Thoracic aorta (tissue), 2 donors: ENCODE data around the gene KRTAP10-3. TPM values are rescaled to one million over a fixed set of nuclear protein-coding genes. Genes with fewer than 3 reads are reported as not detected.

Experiments used
- ATAC-seq: fragments of 150-250 bp; one replicate; pipeline ENCODE4 v1.8.0; 2017; ENCODE audit warnings: low read depth; ENCODE audit not compliant: insufficient number of reproducible peaks, low FRiP score
- DNase-seq: peaks from one replicate; pipeline ENCODE4 v3.0.0-alpha.2; 2020; ENCODE audit warnings: low spot score
- H3K27ac ChIP-seq, 2 donors: fragments of 200-600 bp; sonication (generic); 1 replicate in 1 of 2; 2 replicates in 1 of 2; pipeline ENCODE4 v1.5.1; 2016; ENCODE audit warnings: mild to moderate bottlenecking in 2 of 2, moderate library complexity in 2 of 2
- H3K27me3 ChIP-seq: fragments of 200-600 bp; sonication (generic); replicated peaks from 2 replicates; pipeline ENCODE4 v1.6.0; 2016; ENCODE audit warnings: mild to moderate bottlenecking; ENCODE audit not compliant: insufficient read depth
- H3K36me3 ChIP-seq: fragments of 200-600 bp; sonication (generic); one replicate; pipeline ENCODE4 v1.5.1; 2016
- H3K4me1 ChIP-seq, 2 donors: fragments of 200-600 bp; sonication (generic); 1 replicate in 1 of 2; 2 replicates in 1 of 2; pipeline versions ENCODE4 v1.5.1 to v1.6.0; 2016; ENCODE audit warnings: low read depth in 2 of 2, mild to moderate bottlenecking in 1 of 2; ENCODE audit not compliant: control insufficient read depth in 1 of 2
- H3K4me3 ChIP-seq: fragments of 200-600 bp; sonication (generic); 2 replicates; pipeline ENCODE4 v1.5.1; 2016; ENCODE audit warnings: mild to moderate bottlenecking
- H3K9me3 ChIP-seq: fragments of 200-600 bp; sonication (generic); 2 replicates; pipeline ENCODE4 v1.5.1; 2016
- CTCF ChIP-seq: fragments of 200-600 bp; sonication (generic); IDR thresholded peaks from one replicate; pipeline ENCODE4 v1.5.1; 2019; ENCODE audit warnings: antibody characterized with exemption
- total RNA-seq, 2 donors: library from RNA; depleted of rRNA; stranded (reverse); fragments of >200 nt; gene quantifications; one replicate each; pipeline versions ENCODE4 v1.1.0 to v1.2.3, GENCODE V29; 2016

The KRTAP10-3 gene
- total RNA-seq, 2 donors from 2014 or later, result not detected

- Histone ChIP-seq H3K9me3 (no peaks in the 10 kb centered on the region), H3K27ac (no peak overlapping the region), H3K27me3 (no peaks in the 10 kb centered on the region), H3K36me3 (no peaks in the 10 kb centered on the region), H3K4me3 (no peak overlapping the region), H3K4me1 (peaks cover 0 to 6% of the 10 kb centered on the region in 2 donors)
- TF ChIP-seq CTCF, result no peak
- DNase-seq (no peak), ATAC-seq (no peak)
These were observed 44.4 kb downstream of the KRTAP10-3 start for GRCh38 chr21:44514218-44514520.

GRCh38 chr21:44513389-44514217 is 45.0 kb downstream of the KRTAP10-3 start:
- Histone ChIP-seq H3K27ac (no peak overlapping the region), H3K27me3 (no peaks in the 10 kb centered on the region), H3K4me3 (no peak overlapping the region), H3K9me3 (no peaks in the 10 kb centered on the region), H3K4me1 (peaks cover 0 to 6% of the 10 kb centered on the region in 2 donors), H3K36me3 (no peaks in the 10 kb centered on the region)
- DNase-seq, result no peak
- no peak for ATAC-seq
- no peak for TF ChIP-seq CTCF

- no peak overlapping the region for H3K27ac ChIP-seq
- H3K9me3 ChIP-seq, result no peaks in the 10 kb centered on the region
- H3K36me3 ChIP-seq, result no peaks in the 10 kb centered on the region
- ATAC-seq (no peak), DNase-seq (no peak)
- no peak overlapping the region for H3K4me3 ChIP-seq
- H3K27me3 ChIP-seq, result no peaks in the 10 kb centered on the region
- peaks cover 0 to 6% of the 10 kb centered on the region in 2 donors for H3K4me1 ChIP-seq
- TF ChIP-seq CTCF, result no peak
These were observed 45.9 kb downstream of the KRTAP10-3 start for GRCh38 chr21:44512496-44513388.

- ATAC-seq (no peak), DNase-seq (no peak)
- peaks cover 0 to 6% of the 10 kb centered on the region in 2 donors for H3K4me1 ChIP-seq
- no peak overlapping the region for H3K27ac ChIP-seq
- H3K9me3 ChIP-seq, result no peaks in the 10 kb centered on the region
- H3K36me3 ChIP-seq, result no peaks in the 10 kb centered on the region
- no peaks in the 10 kb centered on the region for H3K27me3 ChIP-seq
- H3K4me3 ChIP-seq, result no peak overlapping the region
- no peak for TF ChIP-seq CTCF
These were observed 46.7 kb downstream of the KRTAP10-3 start for GRCh38 chr21:44511938-44512275.

GRCh38 chr21:44511219-44511937 is 47.2 kb downstream of the KRTAP10-3 start:
- H3K4me3 ChIP-seq, result no peak overlapping the region
- ATAC-seq, result no peak

More at GRCh38 chr21:44511219-44511937, 47.2 kb downstream of the KRTAP10-3 start:
- Histone ChIP-seq H3K4me1 (peaks cover 0 to 6% of the 10 kb centered on the region in 2 donors), H3K36me3 (no peaks in the 10 kb centered on the region), H3K27me3 (no peaks in the 10 kb centered on the region), H3K9me3 (no peaks in the 10 kb centered on the region), H3K27ac (no peak overlapping the region)
- DNase-seq, result no peak
- TF ChIP-seq CTCF, result no peak
